OCI-LY1 (cell line): Measurements from ENCODE around the gene MTMR1.

Experiments
- H2AFZ ChIP-seq: fragments of 200-600 bp; sonication (generic), shearing (Covaris generic); 2 replicates; pipeline ENCODE4 v1.6.0; 2014; ENCODE audit warnings: antibody characterized with exemption, mild to moderate bottlenecking, low read length
- H3F3A ChIP-seq: fragments of 200-600 bp; sonication (generic), shearing (Covaris generic); 2 replicates; pipeline ENCODE4 v1.6.0; 2014; ENCODE audit warnings: mild to moderate bottlenecking, antibody characterized with exemption, low read length, moderate library complexity; ENCODE audit not compliant: insufficient read depth
- H3K27ac ChIP-seq: fragments of 200-600 bp; sonication (generic); 2 replicates; pipeline ENCODE4 v1.5.1; 2014; ENCODE audit warnings: low read length, mixed run types, mild to moderate bottlenecking, low read depth; ENCODE audit not compliant: poor library complexity, severe bottlenecking
- H3K27me3 ChIP-seq: fragments of 200-600 bp; sonication (generic); 2 replicates; pipeline ENCODE4 v1.6.0; 2014; ENCODE audit warnings: antibody characterized with exemption, mild to moderate bottlenecking, low read length, moderate library complexity; ENCODE audit not compliant: insufficient read depth
- H3K36me3 ChIP-seq: fragments of 200-600 bp; sonication (generic); 2 replicates; pipeline ENCODE4 v1.6.1; 2014; ENCODE audit warnings: mild to moderate bottlenecking, antibody characterized with exemption, low read length, moderate library complexity, mixed read lengths; ENCODE audit not compliant: insufficient read depth
- H3K4me1 ChIP-seq: fragments of 200-600 bp; sonication (generic); 2 replicates; pipeline ENCODE4 v1.5.1; 2014; ENCODE audit warnings: mild to moderate bottlenecking, low read length, moderate library complexity; ENCODE audit not compliant: insufficient read depth, severe bottlenecking
- H3K4me2 ChIP-seq: fragments of 200-600 bp; sonication (generic), shearing (Covaris generic); 2 replicates; pipeline ENCODE4 v1.6.1; 2014; ENCODE audit warnings: low read length
- H3K4me3 ChIP-seq: fragments of 200-600 bp; sonication (generic); 2 replicates; pipeline ENCODE4 v1.5.1; 2014; ENCODE audit warnings: low read length, low read depth, mild to moderate bottlenecking, mixed read lengths; ENCODE audit not compliant: poor library complexity, severe bottlenecking
- H3K79me2 ChIP-seq: fragments of 200-600 bp; shearing (Covaris generic); 2 replicates; pipeline ENCODE4 v1.6.1; 2016; ENCODE audit warnings: mixed run types, low read length, mixed read lengths; ENCODE audit not compliant: insufficient read depth
- H3K9ac ChIP-seq: fragments of 200-600 bp; sonication (generic), shearing (Covaris generic); 2 replicates; pipeline ENCODE4 v1.6.1; 2014; ENCODE audit warnings: mild to moderate bottlenecking, low read length, mixed read lengths
- H3K9me2 ChIP-seq: fragments of 200-600 bp; sonication (generic), shearing (Covaris generic); 2 replicates; pipeline ENCODE4 v1.6.1; 2014; ENCODE audit warnings: low read depth, mild to moderate bottlenecking, low read length, mixed read lengths
- H3K9me3 ChIP-seq: fragments of 200-600 bp; shearing (Covaris generic); 2 replicates; pipeline ENCODE4 v1.6.1; 2014; ENCODE audit warnings: low read length, mixed read lengths
- H4K20me1 ChIP-seq: fragments of 200-600 bp; sonication (generic), shearing (Covaris generic); 2 replicates; pipeline ENCODE4 v1.6.0; 2016; ENCODE audit warnings: mild to moderate bottlenecking, low read length; ENCODE audit not compliant: insufficient read depth
- CTCF ChIP-seq: fragments of 200-600 bp; sonication (generic), shearing (Covaris generic); IDR thresholded peaks from 2 replicates; pipeline ENCODE4 v1.5.1; 2017; ENCODE audit warnings: mild to moderate bottlenecking, antibody characterized with exemption, low read length, moderate library complexity, mixed read lengths
- EZH2 ChIP-seq: fragments of 200-600 bp; sonication (generic), shearing (Covaris generic); IDR thresholded peaks from 2 replicates; pipeline ENCODE4 v1.8.0; 2017; ENCODE audit warnings: borderline replicate concordance, mixed run types, mild to moderate bottlenecking, antibody characterized with exemption, low read length, moderate library complexity, mixed read lengths

MTMR1 gene

GRCh38 chrX:150768580-150769190 is 75.5 kb downstream of the MTMR1 start:
- no peaks in the 10 kb centered on the region for H3K27me3 ChIP-seq
- no peak overlapping the region for H2AFZ ChIP-seq
- no peaks in the 10 kb centered on the region for H3K36me3 ChIP-seq
- no peaks in the 10 kb centered on the region for H3K9me2 ChIP-seq
- H3F3A ChIP-seq, result no peaks in the 10 kb centered on the region
- no peak for TF ChIP-seq CTCF
- no peak for TF ChIP-seq EZH2
- no peaks in the 10 kb centered on the region for H4K20me1 ChIP-seq
- H3K27ac ChIP-seq, result no peak overlapping the region
- H3K4me2 ChIP-seq, result no peak overlapping the region
- H3K4me1 ChIP-seq, result no peaks in the 10 kb centered on the region
- no peaks in the 10 kb centered on the region for H3K79me2 ChIP-seq
- H3K4me3 ChIP-seq, result no peak overlapping the region
- no peak overlapping the region for H3K9ac ChIP-seq
- no peaks in the 10 kb centered on the region for H3K9me3 ChIP-seq

- Histone ChIP-seq H3K27ac (no peak overlapping the region), H4K20me1 (no peaks in the 10 kb centered on the region), H3K4me2 (no peak overlapping the region), H3K4me3 (no peak overlapping the region), H3K36me3 (no peaks in the 10 kb centered on the region), H2AFZ (no peak overlapping the region), H3K79me2 (no peaks in the 10 kb centered on the region), H3K9ac (no peak overlapping the region), H3K9me2 (no peaks in the 10 kb centered on the region), H3K4me1 (no peaks in the 10 kb centered on the region), H3K27me3 (no peaks in the 10 kb centered on the region), H3K9me3 (no peaks in the 10 kb centered on the region), H3F3A (no peaks in the 10 kb centered on the region)
- TF ChIP-seq EZH2, result no peak
- no peak for TF ChIP-seq CTCF
These were observed 76.2 kb downstream of the MTMR1 start for GRCh38 chrX:150769408-150769807.

GRCh38 chrX:150770623-150771022 is 77.4 kb downstream of the MTMR1 start:
- H3K79me2 ChIP-seq, result no peaks in the 10 kb centered on the region
- no peaks in the 10 kb centered on the region for H3K4me1 ChIP-seq
- no peaks in the 10 kb centered on the region for H3F3A ChIP-seq
- no peaks in the 10 kb centered on the region for H3K9me2 ChIP-seq
- H4K20me1 ChIP-seq, result no peaks in the 10 kb centered on the region
- no peak overlapping the region for H2AFZ ChIP-seq
- H3K27me3 ChIP-seq, result no peaks in the 10 kb centered on the region
- no peak overlapping the region for H3K27ac ChIP-seq
- no peaks in the 10 kb centered on the region for H3K9me3 ChIP-seq
- no peaks in the 10 kb centered on the region for H3K36me3 ChIP-seq
- TF ChIP-seq CTCF (no peak), EZH2 (no peak)
- H3K4me2 ChIP-seq, result no peak overlapping the region
- H3K4me3 ChIP-seq, result no peak overlapping the region
- H3K9ac ChIP-seq, result no peak overlapping the region
